ENCODE measurements around the gene POSTN.

- TF ChIP-seq CTCF (IDR thresholded peaks at IDR 0.05) (no peak), POLR2A (IDR thresholded peaks at IDR 0.05) (no peak), EP300 (IDR thresholded peaks at IDR 0.05) (no peak)
These were observed 18.6 kb upstream of the POSTN start for GRCh38 chr13:37617173-37617572.

All from ovary (tissue), 3 donors.